Sigmoid colon (tissue), 7 donors: ENCODE data around the gene ACOX3. TPM values are rescaled to one million over a fixed set of nuclear protein-coding genes. Genes with fewer than 3 reads are reported as not detected.

ENCODE experiments used
- DNase-seq: peaks from one replicate; pipeline ENCODE4 v3.0.0-alpha.2; 2019
- H3K27ac ChIP-seq, 4 donors: fragments of 200-600 bp; sonication (generic); one replicate each; pipeline ENCODE4 v1.5.1; 2016 to 2019; ENCODE audit warnings: mild to moderate bottlenecking in 1 of 4
- H3K27me3 ChIP-seq, 3 donors: fragments of 200-600 bp; sonication (generic); one replicate each; pipeline ENCODE4 v1.5.1; 2019; ENCODE audit warnings: mild to moderate bottlenecking in 1 of 3
- H3K36me3 ChIP-seq, 4 donors: fragments of 200-600 bp; sonication (generic); one replicate each; pipeline ENCODE4 v1.5.1; 2016 to 2019
- H3K4me1 ChIP-seq, 4 donors: fragments of 200-600 bp; sonication (generic); one replicate each; pipeline ENCODE4 v1.5.1; 2017 to 2019
- H3K4me3 ChIP-seq, 4 donors: fragments of 200-600 bp; sonication (generic); one replicate each; pipeline ENCODE4 v1.5.1; 2017 to 2019; ENCODE audit warnings: mild to moderate bottlenecking in 2 of 4, moderate library complexity in 1 of 4
- H3K9me3 ChIP-seq, 4 donors: fragments of 200-600 bp in 3 of 4; sonication (generic) in 3 of 4; one replicate each; pipeline versions ENCODE4 v1.5.1 to v1.6.1; 2013 to 2019
- EP300 ChIP-seq, 4 donors: sonication (generic); formaldehyde crosslinking; IDR thresholded peaks; one replicate each; pipeline ENCODE4 v1.6.1; 2017; ENCODE audit warnings: antibody characterized with exemption in 4 of 4
- POLR2A ChIP-seq, 2 donors: fragments of 450-650 bp; IDR thresholded peaks; one replicate each; pipeline ENCODE4 v1.6.1; 2016; ENCODE audit warnings: antibody characterized with exemption in 2 of 2, mild to moderate bottlenecking in 2 of 2, moderate library complexity in 2 of 2
- POLR2AphosphoS5 ChIP-seq, 4 donors: sonication (generic); formaldehyde crosslinking; IDR thresholded peaks; one replicate each; pipeline ENCODE4 v1.6.1; 2017; ENCODE audit warnings: antibody characterized with exemption in 4 of 4
- WGBS, 2 donors: extraction: QIAGEN DNeasy Blood & Tissue Kit; methylation state at CpG; one replicate each; pipeline ENCODE4 v1.1.7; 2013; 5-methylcytosine and 5-hydroxymethylcytosine counted together
- intact Hi-C: fragments of 100-400 bp; cut with DNase I; formaldehyde crosslinking; loops from one replicate; pipeline ENCODE4 v1.15.1; 2023
- polyA plus RNA-seq, 3 donors: library from polyadenylated mRNA; stranded (reverse); fragments of 200-250 nt; gene quantifications; one replicate each; pipeline ENCODE4 v1.2.3, GENCODE V29; 2013
- total RNA-seq, 4 donors: library from RNA; depleted of rRNA; stranded (reverse); fragments of >200 nt; gene quantifications; one replicate each; pipeline ENCODE4 v1.1.0, GENCODE V29; 2016
- TF ChIP-seq, protein P1 (sequence below), 4 experiments: fragments of 450-650 bp in 3 of 4; fragments of 200-600 bp in 1 of 4; IDR thresholded peaks; one replicate each; pipeline ENCODE4 v1.5.1; 2016 to 2019; ENCODE audit warnings: antibody characterized with exemption in 4 of 4, mild to moderate bottlenecking in 3 of 4, moderate library complexity in 2 of 4
- donor health status: healthy with polysubstance abuse.
- donor health status: Bipolar disorder and iron deficiency.
- donor health status: healthy.

ACOX3 gene
- total and polyA plus RNA-seq, 7 donors = 8.4 to 51.0 (median 24.8) TPM

DNA sequence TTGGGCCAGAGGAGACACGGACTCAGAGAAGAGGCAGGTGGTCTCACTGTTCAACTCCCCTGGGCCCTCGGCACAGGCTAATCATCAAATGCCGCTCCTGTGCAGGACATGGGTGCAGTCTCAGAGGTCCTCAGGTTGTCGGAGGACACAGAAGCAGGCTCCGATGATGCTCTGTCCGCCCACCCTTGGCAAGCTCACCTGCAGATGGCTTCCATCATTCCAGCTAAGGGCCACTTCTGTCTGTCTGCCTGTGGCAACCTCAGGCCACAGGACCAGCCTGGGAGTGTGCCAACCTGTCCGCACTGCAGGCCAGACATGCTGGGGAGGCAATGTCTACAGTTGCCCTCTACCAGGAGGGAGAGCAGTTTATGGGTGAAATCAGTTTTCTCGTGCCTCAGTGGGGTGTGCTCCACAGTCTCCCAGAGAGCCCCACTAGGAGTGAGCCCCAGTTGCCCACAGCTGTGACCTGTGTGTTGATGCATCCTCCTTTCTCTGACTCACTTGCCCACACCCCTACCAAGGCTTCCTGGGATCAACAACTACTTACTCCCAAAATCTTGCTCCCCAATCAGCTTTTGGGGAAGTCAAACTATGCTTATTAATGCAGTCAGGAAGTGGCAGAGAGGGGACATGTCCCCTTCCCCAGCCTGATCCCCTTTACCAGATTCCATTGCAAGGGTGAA lies 115.1 kb downstream of the ACOX3 start:
- WGBS, 2 donors = 66 to 72% methylated on average over 8 of the region's 8 CpGs
- no peaks in the 10 kb centered on the region for H3K36me3 ChIP-seq

DNA sequence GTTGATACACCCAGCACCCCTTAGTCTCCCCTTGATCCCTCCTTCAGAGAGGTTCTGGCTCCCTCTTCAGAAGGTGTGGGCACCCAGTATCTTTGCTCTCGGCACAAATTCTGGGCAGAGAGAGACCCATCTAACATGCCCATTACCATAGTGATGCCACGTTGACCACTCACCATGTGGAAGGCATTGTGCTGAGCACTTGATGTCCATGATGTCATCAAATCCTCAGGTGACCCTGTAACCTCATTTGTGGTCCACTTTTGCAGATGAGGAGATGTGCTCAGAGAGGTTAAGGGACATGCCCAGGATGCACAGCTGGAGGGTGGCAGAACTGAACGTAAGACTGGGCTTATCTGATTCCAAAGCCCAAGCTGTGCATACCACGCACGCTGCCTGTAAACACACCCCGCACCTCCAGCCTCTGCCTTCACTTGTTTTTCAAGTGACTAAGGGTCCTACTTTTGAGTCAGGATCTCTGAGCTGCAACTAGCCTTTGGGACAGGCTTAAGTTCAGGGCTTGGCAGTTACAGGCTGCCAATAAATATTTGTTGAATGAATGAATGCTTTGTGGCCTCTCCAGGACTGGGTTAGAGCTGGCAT lies 115.8 kb downstream of the ACOX3 start:
- intact Hi-C loops = no loop called here
- Histone ChIP-seq H3K9me3 (peaks cover 0 to 4% (median 0%) of the 10 kb centered on the region in 4 donors), H3K27me3 (no peaks in the 10 kb centered on the region), H3K4me3 (no peak overlapping the region), H3K4me1 (peaks cover 0 to 13% (median 11%) of the 10 kb centered on the region in 4 donors), H3K36me3 (no peaks in the 10 kb centered on the region), H3K27ac (no peak overlapping the region)
- TF ChIP-seq EP300 (IDR thresholded peaks at IDR 0.05) = no peak
- TF ChIP-seq, protein P1, sequence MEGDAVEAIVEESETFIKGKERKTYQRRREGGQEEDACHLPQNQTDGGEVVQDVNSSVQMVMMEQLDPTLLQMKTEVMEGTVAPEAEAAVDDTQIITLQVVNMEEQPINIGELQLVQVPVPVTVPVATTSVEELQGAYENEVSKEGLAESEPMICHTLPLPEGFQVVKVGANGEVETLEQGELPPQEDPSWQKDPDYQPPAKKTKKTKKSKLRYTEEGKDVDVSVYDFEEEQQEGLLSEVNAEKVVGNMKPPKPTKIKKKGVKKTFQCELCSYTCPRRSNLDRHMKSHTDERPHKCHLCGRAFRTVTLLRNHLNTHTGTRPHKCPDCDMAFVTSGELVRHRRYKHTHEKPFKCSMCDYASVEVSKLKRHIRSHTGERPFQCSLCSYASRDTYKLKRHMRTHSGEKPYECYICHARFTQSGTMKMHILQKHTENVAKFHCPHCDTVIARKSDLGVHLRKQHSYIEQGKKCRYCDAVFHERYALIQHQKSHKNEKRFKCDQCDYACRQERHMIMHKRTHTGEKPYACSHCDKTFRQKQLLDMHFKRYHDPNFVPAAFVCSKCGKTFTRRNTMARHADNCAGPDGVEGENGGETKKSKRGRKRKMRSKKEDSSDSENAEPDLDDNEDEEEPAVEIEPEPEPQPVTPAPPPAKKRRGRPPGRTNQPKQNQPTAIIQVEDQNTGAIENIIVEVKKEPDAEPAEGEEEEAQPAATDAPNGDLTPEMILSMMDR (IDR thresholded peaks at IDR 0.05) = no peak
- TF ChIP-seq POLR2A (IDR thresholded peaks at IDR 0.05) = no peak
- TF ChIP-seq POLR2AphosphoS5 (IDR thresholded peaks at IDR 0.05) = no peak
- WGBS, 2 donors = 74 to 75% methylated on average over 6 of the region's 6 CpGs
- DNase-seq = peak; percentile 14

More for the DNA sequence above, 115.1 kb downstream of the ACOX3 start:
- H3K27me3 ChIP-seq = no peaks in the 10 kb centered on the region
- no peak overlapping the region for H3K27ac ChIP-seq
- no peak for TF ChIP-seq EP300 (IDR thresholded peaks at IDR 0.05)
- no peak for TF ChIP-seq POLR2A (IDR thresholded peaks at IDR 0.05)
- TF ChIP-seq, protein P1 (IDR thresholded peaks at IDR 0.05) = no peak
- TF ChIP-seq POLR2AphosphoS5 (IDR thresholded peaks at IDR 0.05) = no peak
- peaks cover 0 to 10% (median 6%) of the 10 kb centered on the region in 4 donors for H3K4me1 ChIP-seq
- H3K9me3 ChIP-seq = peaks cover 0 to 4% (median 0%) of the 10 kb centered on the region in 4 donors
- intact Hi-C loops = no loop called here
- peak; percentile 61 for DNase-seq
- no peak overlapping the region for H3K4me3 ChIP-seq

DNA sequence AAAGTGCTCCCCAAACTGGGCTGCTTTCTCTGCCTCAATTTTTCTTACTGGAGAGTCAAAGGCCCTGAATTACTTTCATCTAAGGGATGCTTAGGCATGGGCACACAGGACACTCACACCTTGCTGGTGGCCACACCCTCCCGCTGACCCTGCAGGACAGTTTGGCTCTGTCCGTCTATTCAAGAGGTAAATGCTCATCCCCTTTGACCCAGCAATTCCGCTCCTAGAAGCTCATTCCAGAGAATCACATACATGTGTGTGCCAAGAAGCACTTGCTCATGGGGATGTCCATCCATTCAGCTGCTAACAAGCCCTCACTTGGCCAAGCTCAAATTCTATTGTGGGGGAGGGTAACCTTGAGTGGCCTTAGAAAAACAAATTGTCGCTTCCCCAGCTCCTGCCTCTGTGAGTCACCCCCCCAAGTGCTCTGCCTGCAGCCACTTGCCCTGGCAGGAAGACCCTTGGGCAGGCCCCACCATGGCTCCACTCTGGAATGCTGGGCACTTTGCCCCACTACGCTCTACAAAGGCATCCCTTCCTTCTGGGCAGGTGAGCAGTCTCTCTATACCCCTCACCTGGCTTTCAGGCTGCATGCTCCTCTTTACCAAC lies 116.5 kb downstream of the ACOX3 start:
- TF ChIP-seq POLR2AphosphoS5 (IDR thresholded peaks at IDR 0.05) = no peak
- no peak for TF ChIP-seq POLR2A (IDR thresholded peaks at IDR 0.05)
- TF ChIP-seq, protein P1 (IDR thresholded peaks at IDR 0.05) = no peak
- TF ChIP-seq EP300 (IDR thresholded peaks at IDR 0.05) = no peak
- 72 to 76% methylated on average over 5 of the region's 5 CpGs for WGBS, 2 donors
- intact Hi-C loops = no loop called here
- no peaks in the 10 kb centered on the region for H3K36me3 ChIP-seq
- H3K27ac ChIP-seq = no peak overlapping the region
- peaks cover 0 to 4% (median 0%) of the 10 kb centered on the region in 4 donors for H3K9me3 ChIP-seq
- peak; percentile 42 for DNase-seq
- H3K27me3 ChIP-seq = no peaks in the 10 kb centered on the region
- H3K4me3 ChIP-seq = no peak overlapping the region
- peaks cover 0 to 20% (median 17%) of the 10 kb centered on the region in 4 donors for H3K4me1 ChIP-seq

DNA sequence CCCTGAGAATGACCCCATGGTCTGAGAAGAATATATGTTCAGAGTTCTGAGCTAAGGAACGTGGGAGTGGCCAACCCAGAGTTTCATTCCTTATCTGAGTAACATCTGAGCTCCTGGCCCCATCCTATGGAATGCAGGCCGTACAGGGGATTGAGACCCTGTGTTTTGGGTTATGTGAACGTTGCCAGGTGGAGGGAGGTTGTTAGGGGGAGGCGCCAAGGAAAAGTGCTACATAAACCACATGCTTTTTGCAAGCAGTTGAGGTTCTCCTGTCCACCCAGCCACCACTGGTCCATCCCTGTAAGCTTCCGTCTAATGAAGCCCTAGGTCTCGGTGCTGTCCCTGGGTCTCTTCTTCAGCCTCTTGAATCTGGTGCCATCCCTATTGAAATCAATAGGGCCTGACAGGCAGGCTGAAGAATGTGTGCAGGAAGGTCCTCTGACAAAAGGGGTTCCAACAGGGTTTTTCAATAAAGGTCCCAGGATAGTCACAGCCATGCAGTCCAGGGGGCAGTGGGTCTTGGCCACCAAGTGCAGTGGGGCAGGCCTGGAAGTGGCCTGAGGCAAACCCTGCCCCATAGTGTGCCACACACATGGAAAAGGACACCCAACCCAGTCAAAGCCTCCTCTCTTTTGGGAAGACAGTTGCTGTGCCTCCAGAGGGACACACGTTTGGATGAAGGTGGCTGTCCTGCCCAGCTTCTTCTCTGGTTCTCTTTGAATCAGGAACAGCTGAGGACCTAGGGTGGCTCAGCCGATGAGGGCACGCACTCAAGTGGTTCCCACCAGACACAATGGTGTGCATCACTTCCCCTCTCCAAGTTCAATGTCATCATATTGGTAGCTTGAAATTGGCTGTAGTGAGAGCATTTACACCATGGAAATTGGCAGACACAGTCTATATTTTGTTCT lies 117.5 kb downstream of the ACOX3 start:
- 71 to 84% methylated on average over 9 of the region's 9 CpGs for WGBS, 2 donors
- Histone ChIP-seq H3K9me3 (peaks cover 0 to 4% (median 0%) of the 10 kb centered on the region in 4 donors), H3K36me3 (no peaks in the 10 kb centered on the region), H3K27ac (no peak overlapping the region), H3K4me1 (peaks cover 0 to 26% (median 19%) of the 10 kb centered on the region in 4 donors), H3K27me3 (no peaks in the 10 kb centered on the region), H3K4me3 (no peak overlapping the region)
- intact Hi-C loops = no loop called here
- TF ChIP-seq EP300 (IDR thresholded peaks at IDR 0.05) (no peak), POLR2AphosphoS5 (IDR thresholded peaks at IDR 0.05) (no peak), POLR2A (IDR thresholded peaks at IDR 0.05) (no peak)
- TF ChIP-seq, protein P1 (IDR thresholded peaks at IDR 0.05) = no peak
- peak; percentile 44 for DNase-seq
